Measurements from ENCODE around the gene GAL3ST2.

The GAL3ST2 gene

DNA sequence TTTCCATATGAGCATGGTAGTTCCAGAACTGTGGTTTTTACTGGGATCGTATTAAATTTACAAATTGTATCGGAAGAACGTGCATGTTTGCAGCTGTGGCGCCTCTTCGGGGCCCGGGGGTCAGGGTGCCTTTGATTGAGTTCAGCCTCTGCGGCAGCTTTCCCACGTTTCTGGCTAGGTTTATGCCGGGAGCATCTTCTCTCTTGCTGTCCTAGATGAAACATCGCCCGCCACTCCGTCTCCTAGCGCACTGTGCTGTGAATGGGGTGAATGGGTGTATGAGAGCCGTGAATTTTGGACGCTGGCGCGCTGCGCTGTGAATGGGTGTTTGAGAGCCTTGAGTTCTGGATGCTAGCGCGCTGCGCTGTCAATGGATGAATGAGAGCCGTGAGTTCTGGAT, 69.8 kb downstream of the GAL3ST2 start:
- DNase-seq (ENCODE audit: low read depth), result no peak

GRCh38 chr2:241848761-241849615, 72.4 kb downstream of the GAL3ST2 start:
- DNase-seq (ENCODE audit: low read depth), result no peak

DNA sequence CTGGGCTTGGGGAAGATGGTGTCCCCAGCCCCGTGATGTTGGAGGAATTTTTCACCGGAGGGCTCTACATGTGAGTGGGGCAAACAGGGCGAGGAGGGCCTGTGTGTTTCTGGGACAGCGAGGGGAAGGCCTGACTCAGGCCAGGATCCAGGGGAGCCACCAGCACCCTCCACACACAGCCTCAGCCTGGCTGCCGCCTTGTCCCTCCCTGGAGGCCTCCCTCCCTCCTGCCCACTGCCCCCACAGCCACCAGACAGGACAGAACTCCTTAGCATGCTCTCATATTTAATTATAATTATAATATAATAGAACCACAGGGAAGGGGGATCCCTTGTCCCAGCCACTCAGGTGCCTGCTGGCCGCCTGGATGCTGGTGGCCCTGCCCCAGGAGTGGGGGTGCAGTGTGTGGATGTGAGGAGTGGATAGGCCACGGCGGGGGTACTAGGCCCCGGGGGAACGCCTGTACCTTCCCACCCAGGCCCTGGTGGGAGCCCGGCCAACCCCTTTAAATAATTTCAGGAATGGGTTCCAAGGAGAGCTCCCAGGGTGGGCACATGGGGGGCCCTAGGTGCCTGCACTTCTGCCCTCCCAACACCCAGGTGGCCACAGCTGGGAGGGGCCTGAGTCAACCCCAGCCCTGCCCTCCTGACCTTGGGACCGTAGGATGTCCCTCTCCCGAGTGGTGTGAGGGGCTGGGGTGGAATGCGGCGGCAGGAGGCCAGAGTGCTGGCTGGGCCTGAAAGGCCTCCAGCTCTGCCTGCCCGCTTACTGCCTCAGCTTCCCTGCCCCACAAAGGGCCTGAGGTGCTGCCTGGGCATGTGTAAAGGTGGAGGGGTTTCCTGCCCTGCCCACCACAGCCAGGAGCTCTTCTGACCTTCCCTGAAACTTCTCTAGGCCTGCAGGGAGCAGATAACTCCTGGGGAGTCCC, 73.3 kb downstream of the GAL3ST2 start:
- no peak for DNase-seq (ENCODE audit: low read depth)

DNA sequence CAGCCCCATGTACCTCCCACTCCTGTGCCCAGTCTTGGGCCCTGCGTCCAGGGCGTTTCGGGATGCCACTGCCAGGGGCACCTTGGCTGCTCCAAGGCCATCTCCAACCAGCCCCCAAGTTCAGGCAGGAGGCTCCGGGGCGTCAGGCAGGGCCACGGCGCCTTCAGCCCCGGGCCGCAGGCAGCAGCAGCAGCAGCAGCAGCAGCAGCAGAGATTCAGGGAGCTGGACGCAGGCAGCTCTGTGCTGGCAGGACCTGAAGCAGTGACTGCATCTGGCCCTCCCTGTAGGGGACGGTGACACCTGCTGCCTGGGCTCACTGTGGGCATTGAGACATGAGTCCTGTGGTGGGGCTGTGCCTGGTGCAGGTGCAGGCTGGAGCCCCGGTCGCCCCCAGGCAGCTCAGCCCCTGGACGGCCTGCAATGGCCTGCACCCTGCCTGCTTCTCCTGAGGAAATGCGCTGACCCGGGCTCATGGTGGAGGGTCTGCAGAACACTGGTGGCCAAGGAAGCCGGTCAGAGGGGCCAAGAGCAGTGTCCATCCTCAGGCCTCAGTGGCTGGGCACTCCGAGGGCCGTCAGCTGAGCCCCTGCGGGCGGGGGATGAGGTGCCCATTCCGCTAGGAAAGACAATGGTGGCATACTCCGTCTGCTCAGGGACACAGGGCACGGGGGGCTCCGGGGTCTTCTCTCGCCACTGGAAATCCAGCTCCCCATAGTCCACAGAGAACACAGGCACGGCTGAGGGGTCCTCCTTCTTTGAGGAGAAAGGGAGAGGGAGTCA, 74.1 kb downstream of the GAL3ST2 start:
- no peak for DNase-seq (ENCODE audit: low read depth)

GRCh38 chr2:241851325-241852115, 74.9 kb downstream of the GAL3ST2 start:
- DNase-seq (ENCODE audit: low read depth), result no peak

- no peak for DNase-seq (ENCODE audit: low read depth)
Measured at GRCh38 chr2:241852116-241852980, 75.7 kb downstream of the GAL3ST2 start.

GRCh38 chr2:241852981-241853631, 76.5 kb downstream of the GAL3ST2 start:
- no peak for DNase-seq (ENCODE audit: low read depth)

Data from stimulated activated CD8-positive, alpha-beta memory T cell treated with anti-CD3 and anti-CD28 coated beads, Interleukin-15, amount 100 ng/mL, for 1 hour (primary cell).